A549 (cell line): Measurements from ENCODE around the gene TSPAN18. TPM values are rescaled to one million over a fixed set of nuclear protein-coding genes. Genes with fewer than 3 reads are reported as not detected.

Experiments used
- ATAC-seq, 2 experiments: fragments of 200-7000 bp in 1 of 2; fragments of >200 bp in 1 of 2; cut with Nextera tagmentation in 1 of 2; cut with Tn5 transposase in 1 of 2; 3 replicates each; pipeline versions ENCODE4 v1.8.0 to v1.9.1; 2018 to 2020; ENCODE audit warnings: mild to moderate bottlenecking in 1 of 2, moderate library complexity in 1 of 2
- CTCF ChIA-PET: fragments of 300-600 bp; sonication (Branson Sonifier 250); formaldehyde crosslinking; extraction: SDS; loops from one replicate; lab custom pipeline; 2021; ENCODE audit warnings: antibody characterized with exemption, inconsistent platforms; lab: Yijun Ruan, JAX
- POLR2A ChIA-PET: fragments of 350-600 bp; formaldehyde crosslinking; extraction: SDS; loops from one replicate; lab custom pipeline; 2021; ENCODE audit warnings: antibody characterized with exemption, inconsistent platforms; lab: Yijun Ruan, JAX
- DNase-seq, 2 experiments: peaks; one replicate each; pipeline versions ENCODE4 v3.0.0 to v3.0.0-alpha.2; 2011 to 2016; ENCODE audit warnings: low read depth in 1 of 2, low spot score in 1 of 2
- FAIRE-seq: peaks from 2 replicates; lab custom pipeline; 2011; peaks lifted over from hg19 to GRCh38; lab: Jason Lieb, UNC
- H3K27ac ChIP-seq, 2 experiments: fragments of >200 bp; sonication (Bioruptor Twin); formaldehyde crosslinking; 3 replicates each; pipeline ENCODE4 v1.5.1; 2016 to 2017
- H3K4me1 ChIP-seq: fragments of >200 bp; sonication (Bioruptor Twin); formaldehyde crosslinking; 3 replicates; pipeline ENCODE4 v1.6.1; 2016
- H3K4me2 ChIP-seq: fragments of >200 bp; sonication (Bioruptor Twin); formaldehyde crosslinking; 3 replicates; pipeline ENCODE4 v1.6.1; 2016
- H3K4me3 ChIP-seq: fragments of >200 bp; sonication (Bioruptor Twin); formaldehyde crosslinking; 3 replicates; pipeline ENCODE4 v1.5.1; 2016
- H3K9me3 ChIP-seq: fragments of >200 bp; sonication (Bioruptor Twin); formaldehyde crosslinking; 3 replicates; pipeline ENCODE4 v1.6.1; 2016
- CEBPB ChIP-seq, 2 experiments: fragments of >200 bp in 1 of 2; sonication (Bioruptor Twin) in 1 of 2; formaldehyde crosslinking in 1 of 2; IDR thresholded peaks; 2 replicates each; pipeline ENCODE4 v1.6.1; 2012 to 2016
- E2F6 ChIP-seq: IDR thresholded peaks from 2 replicates; pipeline ENCODE4 v1.6.1; 2012; ENCODE audit warnings: low read depth, borderline replicate concordance
- EHMT2 ChIP-seq: fragments of 200-600 bp; sonication (generic); IDR thresholded peaks from 2 replicates; pipeline ENCODE4 v1.6.1; 2016; ENCODE audit warnings: antibody characterized with exemption, low read depth, mild to moderate bottlenecking, moderate library complexity
- HOXA7 ChIP-seq: fragments of 250-450 bp; sonication (Bioruptor Pico); IDR thresholded peaks from 2 replicates; pipeline ENCODE4 v1.5.0; 2020; ENCODE audit warnings: mild to moderate bottlenecking, moderate library complexity
- HOXB13 ChIP-seq: fragments of 250-450 bp; sonication (Bioruptor Pico); IDR thresholded peaks from 2 replicates; pipeline ENCODE4 v1.5.0; 2020; ENCODE audit warnings: low read depth, mild to moderate bottlenecking, moderate library complexity
- HOXB5 ChIP-seq: fragments of 250-450 bp; sonication (Bioruptor Pico); IDR thresholded peaks from 2 replicates; pipeline ENCODE4 v1.5.0; 2020; ENCODE audit warnings: mild to moderate bottlenecking, moderate library complexity
- JUN ChIP-seq, 2 experiments: fragments of >200 bp; sonication (Bioruptor Twin); formaldehyde crosslinking; IDR thresholded peaks; 2 replicates in 1 of 2; 3 replicates in 1 of 2; pipeline ENCODE4 v1.6.1; 2016 to 2017
- JUNB ChIP-seq: fragments of >200 bp; sonication (Bioruptor Twin); formaldehyde crosslinking; IDR thresholded peaks from 2 replicates; pipeline ENCODE4 v1.6.1; 2016
- MYC ChIP-seq: IDR thresholded peaks from 2 replicates; pipeline ENCODE4 v1.6.1; 2012; ENCODE audit warnings: mild to moderate bottlenecking, inconsistent platforms, low read length, improper control_type of control experiment, borderline replicate concordance
- NFE2L2 ChIP-seq: fragments of 150-350 bp; conservative IDR thresholded peaks from 2 replicates; pipeline ENCODE4 v1.6.1; 2014; ENCODE audit warnings: low read length
- NR3C1 ChIP-seq: fragments of >200 bp; sonication (Bioruptor Twin); formaldehyde crosslinking; IDR thresholded peaks from 3 replicates; pipeline ENCODE4 v1.6.1; 2017
- POLR2A ChIP-seq: IDR thresholded peaks from 2 replicates; pipeline ENCODE4 v1.6.1; 2012; ENCODE audit warnings: mild to moderate bottlenecking, low read length
- RAD21 ChIP-seq, 2 experiments: fragments of >200 bp in 1 of 2; sonication (Bioruptor Twin) in 1 of 2; formaldehyde crosslinking in 1 of 2; IDR thresholded peaks in 1 of 2; conservative IDR thresholded peaks in 1 of 2; 2 replicates in 1 of 2; 3 replicates in 1 of 2; pipeline ENCODE4 v1.6.1; 2012 to 2018; ENCODE audit warnings: inconsistent platforms in 1 of 2
- RARB ChIP-seq: fragments of 250-450 bp; sonication (Bioruptor Pico); IDR thresholded peaks from 2 replicates; pipeline ENCODE4 v1.8.0; 2021; ENCODE audit warnings: mild to moderate bottlenecking, moderate library complexity
- REST ChIP-seq: fragments of 200-600 bp; sonication (generic); IDR thresholded peaks from 2 replicates; pipeline ENCODE4 v1.6.1; 2016; ENCODE audit warnings: antibody characterized with exemption, mild to moderate bottlenecking, moderate library complexity
- RNF2 ChIP-seq: fragments of 200-600 bp; sonication (generic); IDR thresholded peaks from 2 replicates; pipeline ENCODE4 v1.6.1; 2016; ENCODE audit warnings: low read depth, mild to moderate bottlenecking, antibody characterized with exemption, moderate library complexity, borderline replicate concordance
- SMC3 ChIP-seq: fragments of >200 bp; sonication (Bioruptor Twin); formaldehyde crosslinking; IDR thresholded peaks from 3 replicates; pipeline ENCODE4 v1.6.1; 2018; ENCODE audit warnings: inconsistent platforms
- USF2 ChIP-seq: fragments of 450-650 bp; IDR thresholded peaks from 2 replicates; pipeline ENCODE4 v1.6.1; 2014; ENCODE audit warnings: antibody characterized with exemption
- ZC3H11A ChIP-seq: fragments of 450-650 bp; IDR thresholded peaks from 2 replicates; pipeline ENCODE4 v1.6.1; 2014; ENCODE audit warnings: antibody characterized with exemption, mild to moderate bottlenecking
- ZNF302 ChIP-seq: fragments of 250-450 bp; sonication (Bioruptor Pico); IDR thresholded peaks from 2 replicates; pipeline ENCODE4 v1.9.0; 2021; ENCODE audit warnings: inconsistent platforms, mild to moderate bottlenecking, moderate library complexity
- ZSCAN20 ChIP-seq: fragments of 250-450 bp; sonication (Bioruptor Pico); IDR thresholded peaks from 2 replicates; pipeline ENCODE4 v1.8.0; 2022; ENCODE audit warnings: mild to moderate bottlenecking, moderate library complexity
- WGBS: methylation state at CpG from one replicate; pipeline ENCODE4 v1.1.6; 2017; ENCODE audit errors: missing lambda C conversion rate; 5-methylcytosine and 5-hydroxymethylcytosine counted together
- polyA plus RNA-seq, 4 experiments: library from polyadenylated mRNA; depleted of rRNA in 3 of 4; stranded (reverse); fragments of >200 nt; fragmentation: RNase III in 1 of 4; extraction: RNeasy Plus Mini Kit Qiagen cat#74134 plus additional on column Dnase treatment in 1 of 4; gene quantifications; 2 replicates in 3 of 4; 3 replicates in 1 of 4; pipeline ENCODE4 v1.2.3, GENCODE V29; 2011 to 2017
- TF ChIP-seq, protein P1 (sequence below): fragments of >200 bp; sonication (Bioruptor Twin); formaldehyde crosslinking; IDR thresholded peaks from 3 replicates; pipeline ENCODE4 v1.6.1; 2016
- TF ChIP-seq, protein P2 (sequence below): fragments of >200 bp; sonication (Bioruptor Twin); formaldehyde crosslinking; IDR thresholded peaks from 2 replicates; pipeline ENCODE4 v1.6.1; 2016

The TSPAN18 gene
- polyA plus RNA-seq, 2 of the 4 experiments (the other 2 are of a cell fraction): 0.81 to 4.5 TPM

GRCh38 chr11:44742508-44743246 lies 15.9 kb downstream of the TSPAN18 start:
- DNase-seq (no peak), ATAC-seq (no peak), FAIRE-seq (no peak)
- Histone ChIP-seq H3K4me3 (no peak overlapping the region), H3K4me2 (no peak overlapping the region), H3K9me3 (no peaks in the 10 kb centered on the region), H3K4me1 (no peaks in the 10 kb centered on the region), H3K27ac (no peak overlapping the region)
- POLR2A ChIA-PET: no interaction called here
- TF ChIP-seq E2F6 (no peak), ZC3H11A (no peak), CEBPB (IDR thresholded peaks at IDR 0.05) (no peak)
- WGBS: 78% methylated on average over 11 of the region's 11 CpGs
- CTCF ChIA-PET: interaction anchor here (0.8 to 1.7 kb wide), 3 partner anchors 9 to 169 kb away, joined by 3 to 9 read pairs (median 3); no protein-coding TSS in a partner anchor

GRCh38 chr11:44743326-44743725 lies 16.6 kb downstream of the TSPAN18 start:
- CTCF ChIA-PET: interaction anchor here (0.8 to 1.1 kb wide), 2 partner anchors 10 to 37 kb away, joined by 3 read pairs; no protein-coding TSS in a partner anchor
- Histone ChIP-seq H3K9me3 (no peaks in the 10 kb centered on the region), H3K27ac (no peak overlapping the region), H3K4me1 (no peaks in the 10 kb centered on the region), H3K4me2 (no peak overlapping the region), H3K4me3 (no peak overlapping the region)
- WGBS: 71% methylated on average over 11 of the region's 12 CpGs
- no peak for FAIRE-seq
- ATAC-seq: no peak
- DNase-seq: no peak
- POLR2A ChIA-PET: no interaction called here
- TF ChIP-seq, protein P1, sequence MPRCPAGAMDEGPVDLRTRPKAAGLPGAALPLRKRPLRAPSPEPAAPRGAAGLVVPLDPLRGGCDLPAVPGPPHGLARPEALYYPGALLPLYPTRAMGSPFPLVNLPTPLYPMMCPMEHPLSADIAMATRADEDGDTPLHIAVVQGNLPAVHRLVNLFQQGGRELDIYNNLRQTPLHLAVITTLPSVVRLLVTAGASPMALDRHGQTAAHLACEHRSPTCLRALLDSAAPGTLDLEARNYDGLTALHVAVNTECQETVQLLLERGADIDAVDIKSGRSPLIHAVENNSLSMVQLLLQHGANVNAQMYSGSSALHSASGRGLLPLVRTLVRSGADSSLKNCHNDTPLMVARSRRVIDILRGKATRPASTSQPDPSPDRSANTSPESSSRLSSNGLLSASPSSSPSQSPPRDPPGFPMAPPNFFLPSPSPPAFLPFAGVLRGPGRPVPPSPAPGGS: no peak
- TF ChIP-seq RARB (CRISPR knock-in tag) (no peak), RNF2 (no peak), NR3C1 (no peak), ZNF302 (CRISPR knock-in tag) (no peak), HOXB13 (no peak), POLR2A (no peak), ZC3H11A (no peak), HOXA7 (no peak), USF2 (no peak), ZSCAN20 (no peak), JUN (IDR thresholded peaks at IDR 0.05) (no peak), RAD21 (conservative IDR thresholded peaks at IDR 0.05 in 1 of 2, IDR thresholded peaks at IDR 0.05 in 1 of 2) (no peak), JUNB (no peak), EHMT2 (no peak)
- TF ChIP-seq, protein P2, sequence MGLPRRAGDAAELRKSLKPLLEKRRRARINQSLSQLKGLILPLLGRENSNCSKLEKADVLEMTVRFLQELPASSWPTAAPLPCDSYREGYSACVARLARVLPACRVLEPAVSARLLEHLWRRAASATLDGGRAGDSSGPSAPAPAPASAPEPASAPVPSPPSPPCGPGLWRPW: no peak

DNA sequence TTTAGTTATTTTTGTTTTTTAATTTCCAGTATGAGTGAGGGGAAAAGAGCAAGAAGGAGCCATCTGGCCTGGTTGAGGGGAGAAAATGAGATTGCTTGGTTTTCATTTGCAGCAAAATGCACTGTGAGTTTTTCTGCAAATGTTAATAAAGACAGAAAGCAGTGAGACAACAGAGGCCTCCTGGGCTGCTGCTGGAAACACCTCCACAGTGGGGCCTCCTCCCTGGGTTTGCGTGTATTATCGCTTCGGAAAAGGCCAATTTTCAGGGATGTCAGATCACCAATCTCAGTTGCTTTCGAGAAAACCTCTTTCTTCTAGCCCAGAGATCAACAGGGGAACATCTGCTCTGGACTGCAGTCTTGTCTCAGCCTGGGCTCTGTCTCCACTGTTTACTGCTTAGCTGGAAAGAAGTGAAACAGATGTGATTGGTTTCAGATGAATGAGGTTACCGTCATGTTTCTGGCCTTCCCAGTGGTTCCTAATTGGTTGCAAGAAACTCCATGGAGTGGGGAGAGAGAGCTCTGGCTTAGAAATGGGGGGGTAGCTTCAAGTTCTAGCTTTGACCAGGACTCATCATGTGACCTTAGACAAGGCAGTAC lies 17.3 kb downstream of the TSPAN18 start:
- Histone ChIP-seq H3K9me3 (no peaks in the 10 kb centered on the region), H3K4me2 (no peak overlapping the region), H3K27ac (no peak overlapping the region), H3K4me1 (no peaks in the 10 kb centered on the region), H3K4me3 (no peak overlapping the region)
- CTCF ChIA-PET: interaction anchor here (1.1 kb wide), 1 partner anchor 37 kb away, joined by 3 read pairs; no protein-coding TSS in a partner anchor
- POLR2A ChIA-PET: no interaction called here
- no peak for ATAC-seq
- FAIRE-seq: no peak
- no peak for TF ChIP-seq HOXB5 (CRISPR knock-in tag)
- no peak for TF ChIP-seq REST
- no peak for TF ChIP-seq MYC
- no peak for TF ChIP-seq SMC3
- TF ChIP-seq NFE2L2: no peak
- no peak for TF ChIP-seq RAD21 (conservative IDR thresholded peaks at IDR 0.05 in 1 of 2, IDR thresholded peaks at IDR 0.05 in 1 of 2)
- TF ChIP-seq, all 56 proteins: peak for 0
- DNase-seq: no peak
- 89% methylated on average over 5 of the region's 5 CpGs for WGBS
